Ovary (tissue), 9 donors: Measurements from ENCODE around the gene DAPK1. TPM values are rescaled to one million over a fixed set of nuclear protein-coding genes. Genes with fewer than 3 reads are reported as not detected.

ENCODE experiments used
- DNase-seq, 5 donors: peaks; one replicate each; pipeline ENCODE4 v3.0.0-alpha.2; 2019 to 2020
- H3K27ac ChIP-seq, 2 donors: fragments of 200-600 bp; one replicate each; pipeline versions ENCODE4 v1.5.1 to v1.8.0; 2019 to 2022
- H3K27me3 ChIP-seq: fragments of 200-600 bp; one replicate; pipeline ENCODE4 v1.8.0; 2022
- H3K36me3 ChIP-seq: fragments of 200-600 bp; sonication (generic); one replicate; pipeline ENCODE4 v1.5.1; 2019
- H3K4me1 ChIP-seq: one replicate; pipeline ENCODE4 v1.8.1; 2013; ENCODE audit warnings: mild to moderate bottlenecking, moderate library complexity; ENCODE audit not compliant: insufficient read depth
- H3K4me3 ChIP-seq: fragments of 200-600 bp; sonication (generic); one replicate; pipeline ENCODE4 v1.5.1; 2017
- H3K9me3 ChIP-seq, 2 donors: fragments of 200-600 bp in 1 of 2; sonication (generic) in 1 of 2; one replicate each; pipeline versions ENCODE4 v1.5.1 to v1.8.1; 2013 to 2019; ENCODE audit warnings: mild to moderate bottlenecking in 1 of 2, moderate library complexity in 1 of 2
- EP300 ChIP-seq: sonication (generic); formaldehyde crosslinking; IDR thresholded peaks from one replicate; pipeline ENCODE4 v1.6.1; 2017; ENCODE audit warnings: antibody characterized with exemption
- POLR2A ChIP-seq: fragments of 450-650 bp; IDR thresholded peaks from one replicate; pipeline ENCODE4 v1.6.1; 2017; ENCODE audit warnings: antibody characterized with exemption, mild to moderate bottlenecking, moderate library complexity
- WGBS, 3 donors: extraction: QIAGEN DNeasy Blood & Tissue Kit in 1 of 3; methylation state at CpG; one replicate each; pipeline versions ENCODE4 v1.1.5 to v1.1.7; 2013 to 2017; 5-methylcytosine and 5-hydroxymethylcytosine counted together
- intact Hi-C, 4 donors: fragments of 100-400 bp; cut with DNase I; formaldehyde crosslinking; loops; one replicate each; pipeline versions ENCODE4 v1.11.0 to v1.15.1; 2022 to 2023
- polyA plus RNA-seq, 2 donors: library from polyadenylated mRNA; stranded (reverse); fragments of 200-250 nt in 1 of 2; fragments of 350-450 nt in 1 of 2; fragmentation: Illumina TruSeq in 1 of 2; extraction: RNeasy Lipid Tissue Mini Kit (QIAGEN cat#74804) in 1 of 2; gene quantifications; one replicate each; pipeline ENCODE4 v1.2.3, GENCODE V29; 2013 to 2014
- total RNA-seq, 7 donors: library from RNA; depleted of rRNA in 2 of 7; stranded (reverse); fragments of >200 nt in 2 of 7; fragmentation: NEBNext Ultra II Directional in 3 of 7; extraction: Animal tissue kit (Norgen Biotek cat#: 25700) in 3 of 7; gene quantifications; one replicate each; pipeline versions ENCODE4 v1.1.0 to v1.2.4, GENCODE V29; 2016 to 2023
- TF ChIP-seq, protein P1 (sequence below), 3 donors: fragments of 450-650 bp in 2 of 3; fragments of 200-600 bp in 1 of 3; IDR thresholded peaks; one replicate each; pipeline versions ENCODE4 v1.5.1 to v1.8.0; 2016 to 2022; ENCODE audit warnings: antibody characterized with exemption in 3 of 3, mild to moderate bottlenecking in 1 of 3
- donor health status: DM: no; HTN: no; CAD: no; lungs with moderate emphysema.
- donor health status: DM: no; HTN: no; CAD: no.
- donor health status: Bipolar disorder and iron deficiency.
- donor health status: DM: yes; HTN: yes; CAD: no.
- donor health status: DM: no; HTN: no; CAD: no.
- donor health status: DM: yes; HTN: yes; CAD: no.

DAPK1 gene
- total and polyA plus RNA-seq, 9 donors, result 39.3 to 133 (median 89.6) TPM

GRCh38 chr9:87469793-87470465, 27.7 kb upstream of the DAPK1 start:
- Histone ChIP-seq H3K27me3 (no peaks in the 10 kb centered on the region), H3K36me3 (no peaks in the 10 kb centered on the region), H3K27ac (no peak overlapping the region), H3K9me3 (no peaks in the 10 kb centered on the region), H3K4me3 (no peak overlapping the region), H3K4me1 (no peaks in the 10 kb centered on the region)
- intact Hi-C loops, result no loop called here
- TF ChIP-seq POLR2A, result no peak
- TF ChIP-seq, protein P1, sequence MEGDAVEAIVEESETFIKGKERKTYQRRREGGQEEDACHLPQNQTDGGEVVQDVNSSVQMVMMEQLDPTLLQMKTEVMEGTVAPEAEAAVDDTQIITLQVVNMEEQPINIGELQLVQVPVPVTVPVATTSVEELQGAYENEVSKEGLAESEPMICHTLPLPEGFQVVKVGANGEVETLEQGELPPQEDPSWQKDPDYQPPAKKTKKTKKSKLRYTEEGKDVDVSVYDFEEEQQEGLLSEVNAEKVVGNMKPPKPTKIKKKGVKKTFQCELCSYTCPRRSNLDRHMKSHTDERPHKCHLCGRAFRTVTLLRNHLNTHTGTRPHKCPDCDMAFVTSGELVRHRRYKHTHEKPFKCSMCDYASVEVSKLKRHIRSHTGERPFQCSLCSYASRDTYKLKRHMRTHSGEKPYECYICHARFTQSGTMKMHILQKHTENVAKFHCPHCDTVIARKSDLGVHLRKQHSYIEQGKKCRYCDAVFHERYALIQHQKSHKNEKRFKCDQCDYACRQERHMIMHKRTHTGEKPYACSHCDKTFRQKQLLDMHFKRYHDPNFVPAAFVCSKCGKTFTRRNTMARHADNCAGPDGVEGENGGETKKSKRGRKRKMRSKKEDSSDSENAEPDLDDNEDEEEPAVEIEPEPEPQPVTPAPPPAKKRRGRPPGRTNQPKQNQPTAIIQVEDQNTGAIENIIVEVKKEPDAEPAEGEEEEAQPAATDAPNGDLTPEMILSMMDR (IDR thresholded peaks at IDR 0.05), result no peak
- no peak for TF ChIP-seq EP300
- 66 to 79% (median 73%) methylated on average over 3 of the region's 3 CpGs for WGBS, 3 donors
- DNase-seq, result no peak

GRCh38 chr9:87471746-87472145, 25.9 kb upstream of the DAPK1 start:
- TF ChIP-seq EP300, result no peak
- TF ChIP-seq, protein P1 (IDR thresholded peaks at IDR 0.05), result no peak
- TF ChIP-seq POLR2A, result no peak
- Histone ChIP-seq H3K4me3 (no peak overlapping the region), H3K27ac (no peak overlapping the region), H3K4me1 (no peaks in the 10 kb centered on the region), H3K36me3 (no peaks in the 10 kb centered on the region), H3K9me3 (no peaks in the 10 kb centered on the region), H3K27me3 (no peaks in the 10 kb centered on the region)
- DNase-seq, result no peak
- intact Hi-C loops, result no loop called here
- 89 to 94% (median 94%) methylated on average over 2 of the region's 2 CpGs for WGBS, 3 donors

GRCh38 chr9:87475463-87475862, 22.2 kb upstream of the DAPK1 start:
- no peaks in the 10 kb centered on the region for H3K27me3 ChIP-seq
- DNase-seq, result no peak
- H3K4me3 ChIP-seq, result no peak overlapping the region
- no peaks in the 10 kb centered on the region for H3K9me3 ChIP-seq
- 6 to 8% (median 6%) methylated on average over 2 of the region's 2 CpGs for WGBS, 3 donors
- H3K27ac ChIP-seq, result no peak overlapping the region
- no peaks in the 10 kb centered on the region for H3K4me1 ChIP-seq
- TF ChIP-seq EP300 (no peak), POLR2A (no peak)
- TF ChIP-seq, protein P1 (IDR thresholded peaks at IDR 0.05), result no peak
- intact Hi-C loops, result no loop called here
- H3K36me3 ChIP-seq, result no peaks in the 10 kb centered on the region

DNA sequence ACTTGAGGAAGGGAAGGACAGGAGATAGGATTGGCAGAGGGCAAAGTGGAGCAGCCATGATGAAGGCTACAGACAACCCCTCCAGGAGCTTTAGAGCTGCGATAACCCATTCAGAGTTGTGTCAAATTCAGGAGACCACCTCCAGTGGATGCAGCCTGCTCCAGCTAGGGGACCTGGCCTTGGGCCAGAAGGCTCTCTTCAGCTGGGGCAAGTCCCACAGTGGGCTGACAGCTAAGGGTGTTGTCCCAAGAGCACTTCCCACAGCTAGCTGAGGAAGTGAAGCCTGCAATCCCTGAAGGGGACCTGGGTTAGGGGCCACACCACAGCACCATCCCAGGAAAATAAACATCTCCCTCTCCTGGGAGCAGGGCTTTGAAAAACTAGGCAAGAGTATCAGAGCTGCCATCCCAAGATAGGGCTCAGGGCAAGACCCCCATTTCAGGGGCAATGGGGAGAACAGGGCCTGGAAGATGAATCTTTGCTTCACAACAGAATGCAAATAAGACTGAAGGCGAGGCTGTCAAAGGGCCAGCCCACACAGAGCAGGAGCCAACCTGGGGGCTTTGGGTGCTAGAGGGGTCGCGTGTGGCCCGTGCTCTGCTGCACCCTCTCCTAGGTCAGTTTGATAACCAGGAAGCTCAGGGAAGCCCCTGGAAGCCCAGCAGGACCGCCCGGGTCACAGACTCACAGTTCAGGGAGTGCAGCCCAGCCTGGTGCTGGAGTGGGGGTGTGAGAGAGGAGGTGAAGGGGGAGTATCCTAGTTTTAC, 19.3 kb upstream of the DAPK1 start:
- Histone ChIP-seq H3K27me3 (no peaks in the 10 kb centered on the region), H3K4me3 (no peak overlapping the region), H3K4me1 (no peaks in the 10 kb centered on the region), H3K27ac (no peak overlapping the region), H3K36me3 (no peaks in the 10 kb centered on the region), H3K9me3 (no peaks in the 10 kb centered on the region)
- TF ChIP-seq POLR2A, result no peak
- no peak for TF ChIP-seq EP300
- TF ChIP-seq, protein P1 (IDR thresholded peaks at IDR 0.05), result no peak
- intact Hi-C loops, result no loop called here
- no peak for DNase-seq
- 92 to 97% (median 97%) methylated on average over 7 of the region's 7 CpGs for WGBS, 3 donors
